ENCODE results near the gene SH2D7.

Gene SH2D7

GRCh38 chr15:78087951-78088772 is 4.2 kb upstream of the SH2D7 start:
- TF ChIP-seq, protein P1, sequence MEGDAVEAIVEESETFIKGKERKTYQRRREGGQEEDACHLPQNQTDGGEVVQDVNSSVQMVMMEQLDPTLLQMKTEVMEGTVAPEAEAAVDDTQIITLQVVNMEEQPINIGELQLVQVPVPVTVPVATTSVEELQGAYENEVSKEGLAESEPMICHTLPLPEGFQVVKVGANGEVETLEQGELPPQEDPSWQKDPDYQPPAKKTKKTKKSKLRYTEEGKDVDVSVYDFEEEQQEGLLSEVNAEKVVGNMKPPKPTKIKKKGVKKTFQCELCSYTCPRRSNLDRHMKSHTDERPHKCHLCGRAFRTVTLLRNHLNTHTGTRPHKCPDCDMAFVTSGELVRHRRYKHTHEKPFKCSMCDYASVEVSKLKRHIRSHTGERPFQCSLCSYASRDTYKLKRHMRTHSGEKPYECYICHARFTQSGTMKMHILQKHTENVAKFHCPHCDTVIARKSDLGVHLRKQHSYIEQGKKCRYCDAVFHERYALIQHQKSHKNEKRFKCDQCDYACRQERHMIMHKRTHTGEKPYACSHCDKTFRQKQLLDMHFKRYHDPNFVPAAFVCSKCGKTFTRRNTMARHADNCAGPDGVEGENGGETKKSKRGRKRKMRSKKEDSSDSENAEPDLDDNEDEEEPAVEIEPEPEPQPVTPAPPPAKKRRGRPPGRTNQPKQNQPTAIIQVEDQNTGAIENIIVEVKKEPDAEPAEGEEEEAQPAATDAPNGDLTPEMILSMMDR (conservative IDR thresholded peaks at IDR 0.05; ENCODE audit: low read length), result no peak
- no peak for TF ChIP-seq EZH2phosphoT487 (IDR thresholded peaks at IDR 0.05; ENCODE audit: borderline replicate concordance)
- H3K36me3 ChIP-seq (ENCODE audit: insufficient read depth, low read length), result no peaks in the 10 kb centered on the region
- no peaks in the 10 kb centered on the region for H4K20me1 ChIP-seq (ENCODE audit: insufficient read depth, low read length, poor library complexity, severe bottlenecking)
- no peak overlapping the region for H3K4me2 ChIP-seq (ENCODE audit: low read depth, low read length, poor library complexity, severe bottlenecking)
- no peaks in the 10 kb centered on the region for H3F3A ChIP-seq (ENCODE audit: low read depth)
- H3K9ac ChIP-seq (ENCODE audit: low read depth, low read length, poor library complexity, severe bottlenecking), result no peak overlapping the region
- no peak overlapping the region for H3K4me3 ChIP-seq (ENCODE audit: low read length, poor library complexity, severe bottlenecking)
- H3K9me2 ChIP-seq (replicated peaks; ENCODE audit: low read depth, low read length), result no peaks in the 10 kb centered on the region
- H2AFZ ChIP-seq (ENCODE audit: low read length), result no peak overlapping the region
- no peaks in the 10 kb centered on the region for H3K79me2 ChIP-seq (ENCODE audit: insufficient read depth, low read length)
- peaks cover 31% of the 10 kb centered on the region for H3K4me1 ChIP-seq (ENCODE audit: insufficient read depth, low read length, poor library complexity, severe bottlenecking)
- no peaks in the 10 kb centered on the region for H3K9me3 ChIP-seq (ENCODE audit: insufficient read depth, low read depth, low read length)
- no peaks in the 10 kb centered on the region for H3K27me3 ChIP-seq (ENCODE audit: insufficient read depth, low read length, poor library complexity, severe bottlenecking)

DNA sequence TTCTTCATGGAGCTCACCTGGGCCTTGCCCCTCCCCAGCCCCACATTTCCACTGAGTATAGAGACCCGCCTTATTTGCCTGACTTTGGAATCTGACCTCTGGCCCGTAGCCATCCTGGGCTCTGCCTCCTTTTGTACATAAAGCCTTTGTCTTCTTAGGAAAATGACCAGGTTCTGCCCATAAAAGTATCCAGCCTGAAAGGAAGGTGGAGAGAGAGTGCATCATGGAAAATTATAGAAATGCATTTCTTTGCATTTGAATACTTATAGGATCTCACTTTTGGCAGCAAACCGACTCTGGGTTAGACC is 3.6 kb upstream of the SH2D7 start:
- H3K9me2 ChIP-seq (replicated peaks; ENCODE audit: low read depth, low read length), result no peaks in the 10 kb centered on the region
- no peaks in the 10 kb centered on the region for H3K79me2 ChIP-seq (ENCODE audit: insufficient read depth, low read length)
- H3K4me2 ChIP-seq (ENCODE audit: low read depth, low read length, poor library complexity, severe bottlenecking), result no peak overlapping the region
- H3K9ac ChIP-seq (ENCODE audit: low read depth, low read length, poor library complexity, severe bottlenecking), result no peak overlapping the region
- peaks cover 30% of the 10 kb centered on the region for H3K4me1 ChIP-seq (ENCODE audit: insufficient read depth, low read length, poor library complexity, severe bottlenecking)
- no peaks in the 10 kb centered on the region for H3K9me3 ChIP-seq (ENCODE audit: insufficient read depth, low read depth, low read length)
- no peak overlapping the region for H3K4me3 ChIP-seq (ENCODE audit: low read length, poor library complexity, severe bottlenecking)
- no peak for TF ChIP-seq EZH2phosphoT487 (IDR thresholded peaks at IDR 0.05; ENCODE audit: borderline replicate concordance)
- TF ChIP-seq, protein P1 (conservative IDR thresholded peaks at IDR 0.05; ENCODE audit: low read length), result no peak
- no peaks in the 10 kb centered on the region for H3K36me3 ChIP-seq (ENCODE audit: insufficient read depth, low read length)
- no peak overlapping the region for H2AFZ ChIP-seq (ENCODE audit: low read length)
- H4K20me1 ChIP-seq (ENCODE audit: insufficient read depth, low read length, poor library complexity, severe bottlenecking), result no peaks in the 10 kb centered on the region
- H3F3A ChIP-seq (ENCODE audit: low read depth), result no peaks in the 10 kb centered on the region
- H3K27me3 ChIP-seq (ENCODE audit: insufficient read depth, low read length, poor library complexity, severe bottlenecking), result no peaks in the 10 kb centered on the region

DNA sequence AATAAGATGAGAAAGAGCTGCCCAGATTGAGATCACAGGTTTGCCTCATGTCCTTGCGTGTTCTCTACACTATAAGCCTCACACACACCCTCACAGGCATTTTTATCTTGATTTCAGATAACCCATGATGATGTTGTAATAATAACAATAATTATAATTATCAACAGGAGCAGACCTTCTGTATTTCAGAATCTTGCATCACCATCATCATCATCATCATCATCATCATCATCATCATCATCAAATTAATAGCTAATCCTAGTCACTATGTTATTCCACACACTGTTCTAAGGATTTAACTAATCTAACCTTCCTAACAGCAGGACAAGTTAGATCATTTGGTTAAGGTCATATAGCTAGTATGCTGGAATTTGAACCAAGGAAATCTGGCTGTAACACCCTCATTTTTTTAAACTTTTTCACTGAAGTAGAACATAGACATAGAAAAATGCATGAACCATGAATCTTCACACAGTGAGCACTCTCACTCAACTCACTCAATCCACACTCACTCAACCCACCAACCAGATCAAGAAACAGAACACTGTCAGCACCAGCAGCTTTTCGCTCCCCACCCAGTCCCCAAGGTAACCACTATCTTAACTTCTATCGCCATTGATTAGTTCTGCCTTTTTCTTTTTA is 1.8 kb upstream of the SH2D7 start:
- H2AFZ ChIP-seq (ENCODE audit: low read length), result no peak overlapping the region
- no peaks in the 10 kb centered on the region for H3K27me3 ChIP-seq (ENCODE audit: insufficient read depth, low read length, poor library complexity, severe bottlenecking)
- H3K4me2 ChIP-seq (ENCODE audit: low read depth, low read length, poor library complexity, severe bottlenecking), result no peak overlapping the region
- H3K4me3 ChIP-seq (ENCODE audit: low read length, poor library complexity, severe bottlenecking), result no peak overlapping the region
- H3K36me3 ChIP-seq (ENCODE audit: insufficient read depth, low read length), result no peaks in the 10 kb centered on the region
- no peaks in the 10 kb centered on the region for H4K20me1 ChIP-seq (ENCODE audit: insufficient read depth, low read length, poor library complexity, severe bottlenecking)
- TF ChIP-seq, protein P1 (conservative IDR thresholded peaks at IDR 0.05; ENCODE audit: low read length), result no peak
- no peak for TF ChIP-seq EZH2phosphoT487 (IDR thresholded peaks at IDR 0.05; ENCODE audit: borderline replicate concordance)
- no peak overlapping the region for H3K9ac ChIP-seq (ENCODE audit: low read depth, low read length, poor library complexity, severe bottlenecking)
- H3K9me3 ChIP-seq (ENCODE audit: insufficient read depth, low read depth, low read length), result no peaks in the 10 kb centered on the region
- H3F3A ChIP-seq (ENCODE audit: low read depth), result no peaks in the 10 kb centered on the region
- H3K4me1 ChIP-seq (ENCODE audit: insufficient read depth, low read length, poor library complexity, severe bottlenecking), result peaks cover 20% of the 10 kb centered on the region
- H3K79me2 ChIP-seq (ENCODE audit: insufficient read depth, low read length), result no peaks in the 10 kb centered on the region
- no peaks in the 10 kb centered on the region for H3K9me2 ChIP-seq (replicated peaks; ENCODE audit: low read depth, low read length)
